HG02870 (cell line): ENCODE data around the gene ZC3H10.

Source experiments
- ATAC-seq: cut with Tn5 transposase; IDR thresholded peaks from one replicate; pipeline ENCODE4 v1.9.1; 2021; ENCODE audit warnings: mild to moderate bottlenecking, moderate library complexity; ENCODE audit not compliant: unreplicated experiment

ZC3H10 gene

GRCh38 chr12:56164345-56164729, 46.3 kb downstream of the ZC3H10 start:
- no peak for ATAC-seq

- no peak for ATAC-seq
Measured at GRCh38 chr12:56165369-56165768, 47.3 kb downstream of the ZC3H10 start.

- ATAC-seq, result no peak
Measured at GRCh38 chr12:56169229-56169759, 51.2 kb downstream of the ZC3H10 start.

GRCh38 chr12:56172839-56173238, 54.8 kb downstream of the ZC3H10 start:
- no peak for ATAC-seq
